Adrenal gland (tissue), 12 donors: ENCODE data around the gene XYLT1. TPM values are rescaled to one million over a fixed set of nuclear protein-coding genes. Genes with fewer than 3 reads are reported as not detected.
A peak's percentile ranks its signal among the peaks of the same experiment; 100 is the strongest.

ENCODE experiments used
- DNase-seq, 7 donors: peaks; one replicate each; pipeline ENCODE4 v3.0.0-alpha.2; 2019 to 2020
- H3K27ac ChIP-seq, 5 donors: fragments of 200-600 bp; sonication (generic) in 4 of 5; 1 replicate in 3 of 5; 2 replicates in 2 of 5; pipeline versions ENCODE4 v1.5.1 to v1.8.0; 2016 to 2020; ENCODE audit warnings: mild to moderate bottlenecking in 1 of 5
- H3K27me3 ChIP-seq: fragments of 200-600 bp; 2 replicates; pipeline ENCODE4 v1.8.0; 2021
- H3K36me3 ChIP-seq, 2 donors: fragments of 200-600 bp; replicated peaks in 1 of 2; 1 replicate in 1 of 2; 2 replicates in 1 of 2; pipeline versions ENCODE4 v1.5.1 to v1.8.0; 2018 to 2022
- H3K4me1 ChIP-seq, 2 donors: fragments of 200-600 bp; replicated peaks in 1 of 2; 1 replicate in 1 of 2; 2 replicates in 1 of 2; pipeline versions ENCODE4 v1.5.1 to v1.8.0; 2018 to 2021
- H3K4me3 ChIP-seq, 4 donors: fragments of 200-600 bp; sonication (generic) in 3 of 4; one replicate each; pipeline ENCODE4 v1.5.1; 2016 to 2018
- H3K9me3 ChIP-seq, 3 donors: fragments of 200-600 bp; sonication (generic) in 1 of 3; replicated peaks in 1 of 3; 1 replicate in 2 of 3; 2 replicates in 1 of 3; pipeline versions ENCODE4 v1.5.1 to v1.8.0; 2016 to 2021
- POLR2A ChIP-seq, 2 donors: fragments of 450-650 bp; IDR thresholded peaks; one replicate each; pipeline ENCODE4 v1.6.1; 2017; ENCODE audit warnings: antibody characterized with exemption in 2 of 2, mild to moderate bottlenecking in 2 of 2, moderate library complexity in 1 of 2
- whole genome bisulfite sequencing, 4 donors: extraction: QIAGEN DNeasy Blood & Tissue Kit in 2 of 4; methylation state at CpG; one replicate each; pipeline versions ENCODE4 v1.1.5 to v1.1.7; 2013 to 2017; 5-methylcytosine and 5-hydroxymethylcytosine counted together
- intact Hi-C, 2 donors: fragments of 100-400 bp; cut with DNase I; formaldehyde crosslinking; loops; one replicate each; pipeline versions ENCODE4 v1.14.1 to v1.15.0; 2022 to 2023
- polyA plus RNA-seq, 3 donors: library from polyadenylated mRNA; stranded (reverse); fragments of 200-250 nt in 2 of 3; fragments of 350-450 nt in 1 of 3; fragmentation: Illumina TruSeq in 1 of 3; extraction: RNeasy Lipid Tissue Mini Kit (QIAGEN cat#74804) in 1 of 3; gene quantifications; one replicate each; pipeline ENCODE4 v1.2.3, GENCODE V29; 2013 to 2014
- total RNA-seq, 9 donors: library from RNA; depleted of rRNA in 4 of 9; stranded (reverse); fragments of >200 nt in 4 of 9; fragments of 120-200 nt in 1 of 9; fragmentation: NEBNext Ultra II Directional in 1 of 9; extraction: Animal tissue kit (Norgen Biotek cat#: 25700) in 1 of 9; gene quantifications; one replicate each; pipeline versions ENCODE4 v1.1.0 to v1.2.4, GENCODE V29; 2013 to 2023
- TF ChIP-seq, protein P1 (sequence below), 6 experiments: fragments of 450-650 bp in 4 of 6; fragments of 200-600 bp in 2 of 6; sonication (generic) in 1 of 6; IDR thresholded peaks; 1 replicate in 5 of 6; 2 replicates in 1 of 6; pipeline versions ENCODE4 v1.5.1 to v1.8.0; 2016 to 2021; ENCODE audit warnings: antibody characterized with exemption in 6 of 6, mild to moderate bottlenecking in 2 of 6, moderate library complexity in 1 of 6
- donor health status: healthy with polysubstance abuse.
- donor health status: Bipolar disorder and iron deficiency.
- donor health status: DM: yes; HTN: yes; CAD: no.
- donor health status: DM: no; HTN: no; CAD: no.
- donor health status: DM: no; HTN: no; CAD: no.
- donor health status: DM: yes; HTN: yes; CAD: no.

Gene XYLT1
- total and polyA plus RNA-seq, 12 donors = 1.3 to 67.6 (median 16.8) TPM

DNA sequence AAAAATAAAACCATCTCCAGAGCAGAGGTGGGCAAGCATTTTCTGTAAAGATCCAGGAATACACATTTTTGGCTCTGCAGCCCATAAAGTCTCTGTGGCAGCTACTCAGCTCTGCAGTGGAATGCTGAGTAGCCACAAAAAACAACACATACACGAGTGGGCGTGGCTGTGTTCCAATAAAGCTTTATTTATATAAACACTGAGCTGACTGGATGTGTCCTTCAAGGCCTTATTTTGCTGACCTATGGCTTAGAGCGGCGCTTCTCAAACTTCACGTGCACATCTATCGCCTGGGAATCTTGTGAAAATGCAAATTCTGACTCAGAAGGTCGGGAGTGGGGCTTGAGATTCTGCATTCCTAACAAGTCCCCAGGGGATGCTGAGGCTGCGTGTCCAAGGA is 39.7 kb downstream of the XYLT1 start:
- WGBS, 4 donors = 86 to 93% (median 88%) methylated on average over 8 of the region's 8 CpGs
- H3K27me3 ChIP-seq = no peaks in the 10 kb centered on the region
- no peak for DNase-seq
- no peak overlapping the region for H3K4me3 ChIP-seq
- no peak for TF ChIP-seq POLR2A (IDR thresholded peaks at IDR 0.05)
- TF ChIP-seq, protein P1, sequence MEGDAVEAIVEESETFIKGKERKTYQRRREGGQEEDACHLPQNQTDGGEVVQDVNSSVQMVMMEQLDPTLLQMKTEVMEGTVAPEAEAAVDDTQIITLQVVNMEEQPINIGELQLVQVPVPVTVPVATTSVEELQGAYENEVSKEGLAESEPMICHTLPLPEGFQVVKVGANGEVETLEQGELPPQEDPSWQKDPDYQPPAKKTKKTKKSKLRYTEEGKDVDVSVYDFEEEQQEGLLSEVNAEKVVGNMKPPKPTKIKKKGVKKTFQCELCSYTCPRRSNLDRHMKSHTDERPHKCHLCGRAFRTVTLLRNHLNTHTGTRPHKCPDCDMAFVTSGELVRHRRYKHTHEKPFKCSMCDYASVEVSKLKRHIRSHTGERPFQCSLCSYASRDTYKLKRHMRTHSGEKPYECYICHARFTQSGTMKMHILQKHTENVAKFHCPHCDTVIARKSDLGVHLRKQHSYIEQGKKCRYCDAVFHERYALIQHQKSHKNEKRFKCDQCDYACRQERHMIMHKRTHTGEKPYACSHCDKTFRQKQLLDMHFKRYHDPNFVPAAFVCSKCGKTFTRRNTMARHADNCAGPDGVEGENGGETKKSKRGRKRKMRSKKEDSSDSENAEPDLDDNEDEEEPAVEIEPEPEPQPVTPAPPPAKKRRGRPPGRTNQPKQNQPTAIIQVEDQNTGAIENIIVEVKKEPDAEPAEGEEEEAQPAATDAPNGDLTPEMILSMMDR (IDR thresholded peaks at IDR 0.05) = no peak
- H3K27ac ChIP-seq = no peak overlapping the region
- no peaks in the 10 kb centered on the region for H3K36me3 ChIP-seq
- intact Hi-C loops = no loop called here
- H3K9me3 ChIP-seq = no peaks in the 10 kb centered on the region
- H3K4me1 ChIP-seq = peaks cover 0 to 12% of the 10 kb centered on the region in 2 donors

DNA sequence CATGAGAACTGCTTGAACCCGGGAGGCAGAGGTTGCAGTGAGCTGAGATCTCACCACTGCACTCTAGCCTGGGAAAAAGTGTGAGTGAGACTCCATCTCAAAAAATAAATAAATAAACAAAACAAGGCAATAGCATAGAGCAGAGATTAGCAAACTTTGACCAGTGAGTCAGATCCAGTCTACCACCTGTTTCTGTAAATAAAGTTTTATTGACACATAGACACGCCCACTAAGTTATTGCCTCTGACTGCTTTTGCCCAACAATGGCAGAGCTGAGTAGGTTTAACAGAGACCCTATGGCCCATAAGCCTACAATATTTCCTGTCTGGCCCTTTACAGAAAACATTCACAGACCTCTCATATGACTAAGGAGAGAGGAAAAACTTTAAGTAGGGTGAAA is 44.3 kb downstream of the XYLT1 start:
- no peak overlapping the region for H3K27ac ChIP-seq
- no peaks in the 10 kb centered on the region for H3K27me3 ChIP-seq
- H3K36me3 ChIP-seq = no peaks in the 10 kb centered on the region
- TF ChIP-seq, protein P1 (IDR thresholded peaks at IDR 0.05) = no peak
- no peak for TF ChIP-seq POLR2A (IDR thresholded peaks at IDR 0.05)
- DNase-seq = no peak
- H3K9me3 ChIP-seq = no peaks in the 10 kb centered on the region
- intact Hi-C loops = no loop called here
- 93 to 100% (median 98%) methylated on average over 2 of the region's 2 CpGs for WGBS, 4 donors
- peaks cover 0 to 11% of the 10 kb centered on the region in 2 donors for H3K4me1 ChIP-seq
- H3K4me3 ChIP-seq = no peak overlapping the region

DNA sequence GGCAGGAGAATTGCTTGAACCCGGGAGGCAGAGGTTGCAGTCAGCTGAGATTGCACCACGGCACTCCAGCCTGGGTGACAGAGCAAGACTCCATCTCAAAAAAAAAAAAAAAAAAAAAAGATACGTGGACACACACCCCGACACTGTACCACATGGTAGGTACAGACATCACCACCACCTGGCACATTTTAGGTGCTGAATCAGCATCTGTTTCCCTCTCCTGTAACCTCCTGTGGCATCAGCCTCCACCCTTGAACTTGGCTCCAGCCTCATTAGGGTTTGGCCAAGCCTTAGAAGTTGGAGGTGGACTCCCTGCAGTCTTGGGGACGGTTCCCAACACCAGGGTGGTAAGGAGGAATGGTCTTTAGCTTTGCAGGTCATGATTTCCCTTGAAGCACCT is 46.0 kb downstream of the XYLT1 start:
- no peak overlapping the region for H3K27ac ChIP-seq
- TF ChIP-seq, protein P1 (IDR thresholded peaks at IDR 0.05) = no peak
- no peak for TF ChIP-seq POLR2A (IDR thresholded peaks at IDR 0.05)
- 90 to 94% (median 91%) methylated on average over 4 to 5 of the region's 5 CpGs for WGBS, 4 donors
- H3K36me3 ChIP-seq = no peaks in the 10 kb centered on the region
- no peaks in the 10 kb centered on the region for H3K27me3 ChIP-seq
- DNase-seq = no peak
- no peaks in the 10 kb centered on the region for H3K9me3 ChIP-seq
- peaks cover 0 to 11% of the 10 kb centered on the region in 2 donors for H3K4me1 ChIP-seq
- intact Hi-C loops = no loop called here
- H3K4me3 ChIP-seq = no peak overlapping the region

DNA sequence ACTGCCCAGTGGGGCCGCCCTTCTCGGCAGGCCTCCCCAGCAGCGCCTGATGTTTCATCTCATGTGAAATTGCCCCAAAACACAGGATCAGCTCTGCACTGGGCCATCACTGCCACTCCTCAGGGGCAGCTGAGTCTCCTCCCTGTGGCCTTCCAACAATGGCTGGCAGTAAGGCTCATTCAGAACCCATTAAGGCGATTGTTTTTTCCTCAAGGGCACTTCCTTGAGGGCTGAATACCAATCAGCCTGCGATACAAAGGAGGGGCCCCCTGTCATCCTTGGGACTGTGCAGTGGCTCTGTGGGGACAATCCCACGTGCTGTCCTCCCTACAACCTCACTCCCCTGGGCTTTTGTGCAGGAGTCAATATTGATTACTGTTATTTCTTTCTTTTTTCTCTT is 47.5 kb downstream of the XYLT1 start:
- intact Hi-C loops = no loop called here
- H3K4me1 ChIP-seq = peaks cover 0 to 11% of the 10 kb centered on the region in 2 donors
- no peak overlapping the region for H3K4me3 ChIP-seq
- H3K9me3 ChIP-seq = no peaks in the 10 kb centered on the region
- H3K27me3 ChIP-seq = no peaks in the 10 kb centered on the region
- peak in 4 of 7 donors; percentile 29 to 55 (median 43) for DNase-seq
- H3K27ac ChIP-seq = peak overlapping the region; percentile 25 to 73 (median 46)
- H3K36me3 ChIP-seq = no peaks in the 10 kb centered on the region
- TF ChIP-seq, protein P1 (IDR thresholded peaks at IDR 0.05) = no peak
- no peak for TF ChIP-seq POLR2A (IDR thresholded peaks at IDR 0.05)
- WGBS, 4 donors = 49 to 63% (median 55%) methylated on average over 6 of the region's 6 CpGs
